GM21529 (cell line): ENCODE data around the gene DYNC1I1.

Source experiments
- ATAC-seq: cut with Tn5 transposase; IDR thresholded peaks from one replicate; pipeline ENCODE4 v1.9.1; 2021; ENCODE audit not compliant: unreplicated experiment

Gene DYNC1I1

DNA sequence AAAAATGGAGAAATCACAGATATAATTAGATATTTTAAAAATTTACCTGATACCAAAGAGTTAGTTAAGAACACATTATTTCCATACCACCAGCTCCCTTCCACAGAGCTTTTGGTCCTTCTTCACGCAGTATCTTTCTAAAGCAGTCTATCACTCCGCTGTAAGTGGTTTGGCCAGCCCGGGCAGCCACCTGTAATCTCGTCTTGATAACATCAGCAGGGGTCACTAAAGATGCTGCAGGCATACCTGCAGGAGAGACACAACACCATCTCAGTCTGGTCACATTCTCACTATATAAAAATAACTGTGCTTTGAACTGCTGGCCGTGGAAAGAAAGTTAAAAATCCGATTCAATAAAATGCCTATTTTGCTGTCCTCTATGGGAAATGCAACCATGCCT is 349.4 kb downstream of the DYNC1I1 start:
- no peak for ATAC-seq

DNA sequence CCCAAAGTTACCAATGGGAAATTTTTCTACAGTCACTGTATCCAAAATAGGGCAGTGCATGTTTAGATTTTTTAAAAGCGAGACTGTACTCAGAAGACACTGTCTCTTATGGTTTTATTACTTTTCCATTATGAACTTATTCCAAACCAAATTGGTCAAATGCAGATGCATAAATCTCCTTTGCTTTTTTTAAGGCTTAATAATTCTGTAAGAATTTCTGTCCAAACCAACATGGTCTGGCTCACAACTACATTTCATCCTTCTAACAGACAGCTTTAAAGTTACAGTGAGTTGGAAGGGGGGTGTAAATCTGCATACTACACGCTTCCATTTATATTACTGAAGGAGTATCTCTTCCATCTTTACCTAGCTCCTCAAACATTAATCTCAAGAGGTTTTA is 350.4 kb downstream of the DYNC1I1 start:
- no peak for ATAC-seq

DNA sequence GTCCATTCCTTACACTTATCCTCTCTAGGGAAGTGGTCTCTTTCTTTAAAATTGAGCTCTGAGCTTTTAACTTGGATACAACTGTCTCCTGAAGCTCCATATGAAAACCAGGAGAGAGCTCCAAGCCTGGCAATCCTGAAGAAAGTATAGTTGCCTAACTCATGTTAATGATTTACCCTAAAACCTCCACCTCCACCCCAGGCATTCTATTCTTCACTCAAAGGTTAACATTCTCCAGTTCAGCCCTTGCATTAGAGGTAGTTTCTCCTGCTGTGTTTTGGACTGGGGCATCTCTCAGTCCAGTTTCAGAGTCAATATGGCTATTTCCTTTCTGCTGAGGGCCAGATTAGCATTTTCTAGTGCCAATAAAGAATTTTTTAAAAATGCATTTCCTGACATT is 354.0 kb downstream of the DYNC1I1 start:
- ATAC-seq = no peak

DNA sequence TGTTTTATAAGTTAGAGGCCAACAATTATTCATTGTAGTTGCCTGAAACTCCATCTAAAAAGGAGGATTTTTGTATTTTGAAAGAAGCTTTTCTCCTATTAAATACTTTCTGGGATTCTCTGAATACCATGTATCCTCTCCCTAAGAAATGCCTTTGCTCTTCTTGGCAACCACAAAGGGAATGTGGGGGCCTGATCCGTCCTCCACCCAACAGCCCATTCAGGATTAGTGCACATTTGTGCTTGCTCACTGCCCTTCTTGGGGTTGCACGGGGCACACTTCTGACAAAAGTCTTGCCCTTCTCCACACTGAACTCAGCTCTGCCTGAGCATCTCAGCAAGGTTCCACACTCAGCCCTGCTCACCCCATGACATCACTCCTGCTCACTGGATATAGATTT is 355.4 kb downstream of the DYNC1I1 start:
- no peak for ATAC-seq

DNA sequence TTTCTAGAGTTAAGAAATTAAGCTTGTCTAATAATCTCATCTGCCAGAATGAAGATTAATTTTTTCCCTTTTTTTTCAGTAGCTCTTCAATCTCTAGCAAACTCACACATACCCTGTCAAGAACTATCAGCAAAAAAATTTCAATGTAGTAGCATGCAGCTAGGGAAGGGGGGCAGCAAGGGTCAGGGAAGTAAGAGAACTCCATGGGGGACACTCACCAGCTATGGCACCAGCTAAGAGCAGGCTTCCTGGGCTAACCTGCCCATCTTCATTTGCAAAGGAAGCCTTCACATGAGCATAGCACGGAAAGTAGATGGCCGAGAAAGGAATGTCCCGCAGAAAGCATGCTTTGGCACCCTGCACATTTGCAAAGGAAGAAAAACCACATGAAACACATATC is 359.2 kb downstream of the DYNC1I1 start:
- no peak for ATAC-seq

DNA sequence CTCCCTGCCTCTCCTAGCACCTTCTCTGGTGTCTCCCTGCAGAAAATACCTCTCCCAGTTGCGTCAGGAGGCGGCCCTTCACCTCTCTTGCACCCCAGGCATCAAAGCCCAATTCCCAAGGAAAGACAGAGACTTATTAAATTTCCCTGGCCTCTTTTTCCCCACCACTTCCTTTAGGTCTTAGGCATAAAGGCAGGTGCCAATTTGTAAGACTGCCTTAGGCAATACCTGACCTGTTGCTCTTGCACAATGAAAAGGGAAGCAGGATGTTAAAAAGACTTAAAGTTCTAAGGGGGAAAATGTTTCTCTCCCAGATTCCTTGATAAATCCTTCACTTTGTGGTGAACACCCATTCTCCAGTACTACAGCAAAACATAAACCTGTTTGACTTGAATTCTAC is 362.9 kb downstream of the DYNC1I1 start:
- no peak for ATAC-seq

DNA sequence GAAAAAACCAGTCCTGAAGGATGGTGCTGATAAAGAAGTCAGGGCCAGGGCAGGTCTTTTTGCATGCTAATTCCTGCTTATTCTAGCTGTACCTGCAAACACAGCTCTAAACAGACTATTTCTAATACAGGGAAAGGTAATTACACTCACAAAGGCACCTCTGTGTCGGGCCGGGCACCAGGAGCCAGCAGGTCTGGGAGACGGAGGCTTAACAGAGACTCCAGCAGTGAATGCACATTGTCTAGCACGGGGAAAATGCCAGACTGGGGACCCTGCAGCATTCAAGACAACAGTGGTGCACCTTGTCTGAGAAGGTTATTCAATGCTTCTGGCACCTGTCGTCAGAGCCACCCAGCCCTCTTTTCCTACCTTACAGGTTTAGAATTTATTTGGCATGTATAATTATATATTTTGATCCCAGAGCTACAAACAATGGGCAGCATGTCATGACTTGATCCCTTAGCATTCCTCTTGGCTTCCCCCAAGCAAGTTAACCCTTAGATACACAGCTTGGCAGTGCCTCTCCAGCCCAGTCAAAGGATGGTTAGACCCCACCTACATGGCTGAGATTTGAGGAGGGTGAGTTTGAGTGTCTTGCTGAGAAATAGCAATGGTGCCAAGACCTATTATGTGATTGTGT is 364.4 kb downstream of the DYNC1I1 start:
- ATAC-seq = no peak

DNA sequence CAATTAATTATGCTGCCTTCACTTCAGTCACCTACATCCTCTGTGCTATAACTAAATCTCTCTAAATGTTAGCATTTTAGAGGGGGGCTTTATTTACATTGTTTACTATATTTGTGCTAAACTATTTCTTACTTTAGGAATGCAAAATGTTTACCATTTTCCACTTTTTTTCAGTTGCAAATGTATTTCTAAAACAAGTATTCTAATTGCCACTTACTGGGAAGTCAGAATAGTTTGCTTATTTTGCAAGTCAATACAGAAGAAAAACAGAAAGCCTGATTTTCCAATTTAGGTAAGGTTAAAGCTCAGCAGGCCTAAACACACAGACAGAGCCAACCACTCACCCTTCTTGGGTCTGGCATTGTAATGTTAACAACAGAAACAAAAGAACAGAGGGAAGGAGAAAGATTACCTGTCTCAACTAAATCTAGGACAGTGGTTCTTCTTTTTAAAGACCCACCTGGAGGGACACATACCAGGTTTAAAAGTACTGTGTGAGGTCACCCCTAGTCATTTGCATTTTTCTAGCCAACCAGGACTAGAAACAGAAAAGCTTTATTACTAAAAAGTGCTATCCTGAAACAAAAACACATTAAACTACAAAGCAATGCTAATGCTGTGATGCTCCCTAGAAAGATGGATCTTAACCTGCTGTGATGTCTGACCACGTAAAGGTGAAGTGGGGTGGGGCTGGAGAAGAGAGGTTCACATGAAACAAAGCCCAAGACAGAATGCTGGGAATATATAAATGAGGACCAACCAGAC is 371.3 kb downstream of the DYNC1I1 start:
- ATAC-seq = no peak

DNA sequence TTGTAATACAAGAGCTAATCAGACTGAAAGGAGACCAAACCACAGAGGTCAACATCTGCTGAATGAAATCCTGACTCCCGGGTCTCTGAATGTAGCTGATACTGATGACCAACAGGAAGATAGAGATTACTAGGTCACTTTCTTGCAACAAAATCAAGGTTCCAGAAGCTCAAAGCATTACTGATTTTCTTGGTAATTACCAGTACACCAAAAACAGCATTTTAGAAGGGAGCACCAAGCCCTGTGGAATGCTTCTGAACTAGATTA is 371.8 kb downstream of the DYNC1I1 start:
- ATAC-seq = no peak
